ENCODE results near the gene TMEM60.

Gene TMEM60

DNA sequence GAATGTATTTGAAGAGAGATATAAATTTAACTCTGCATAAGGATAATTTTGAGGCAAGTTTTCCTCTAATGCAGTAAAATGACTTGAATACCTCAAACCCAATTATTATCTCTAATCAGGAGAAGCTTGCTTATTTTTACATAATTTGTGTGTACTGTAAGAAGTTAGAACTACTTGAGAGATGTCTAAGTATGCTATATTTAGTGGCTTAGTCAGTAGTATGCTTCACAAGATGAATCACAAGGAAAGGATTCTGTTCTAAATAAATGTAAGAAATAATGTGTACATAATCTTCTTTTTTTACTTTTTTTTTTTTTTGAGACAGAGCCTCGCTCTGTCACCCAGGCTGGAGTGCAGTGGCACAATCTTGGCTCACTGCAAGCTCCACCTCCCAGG, 14.1 kb upstream of the TMEM60 start:
- TF ChIP-seq CTCF (IDR thresholded peaks at IDR 0.05) (no peak), ZFX (IDR thresholded peaks at IDR 0.05; ENCODE audit: borderline replicate concordance) (no peak)
- H3K27ac ChIP-seq: no peak overlapping the region

DNA sequence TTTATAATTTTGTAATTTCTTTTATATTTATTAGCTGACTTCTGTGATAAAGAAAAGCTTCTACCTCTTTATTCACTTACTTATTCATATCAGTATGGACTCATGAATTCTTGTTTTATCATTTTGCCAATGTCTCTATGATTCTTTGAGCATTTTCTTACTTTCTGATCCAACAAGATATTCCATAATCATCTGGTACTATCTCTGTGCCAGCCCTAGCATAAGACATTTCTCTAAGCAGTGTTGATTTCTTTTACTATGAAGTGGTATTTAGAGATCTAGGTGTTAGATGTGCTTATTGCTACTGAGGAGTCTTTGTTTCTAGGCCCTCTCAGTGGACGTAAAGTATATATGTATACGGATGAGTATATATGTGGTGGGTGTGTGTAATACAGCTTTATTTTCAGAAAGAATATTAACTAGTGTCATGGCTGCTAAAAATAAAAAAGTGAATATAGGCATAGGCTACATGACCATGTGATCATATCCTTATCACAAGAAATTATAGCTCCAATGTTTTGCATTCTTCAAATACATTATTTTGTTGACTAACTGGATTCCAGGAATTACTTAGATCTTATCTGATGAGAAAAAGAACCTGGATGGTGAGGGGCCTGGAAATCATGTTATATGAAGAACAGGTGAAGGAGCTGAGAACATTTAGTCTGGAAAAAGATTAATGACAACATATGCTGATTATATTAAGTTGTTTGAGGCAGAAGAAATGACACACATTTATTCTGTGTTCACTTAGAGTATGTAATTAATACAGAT, 13.5 kb upstream of the TMEM60 start:
- TF ChIP-seq ZFX (IDR thresholded peaks at IDR 0.05; ENCODE audit: borderline replicate concordance): no peak
- TF ChIP-seq CTCF (IDR thresholded peaks at IDR 0.05): no peak
- H3K27ac ChIP-seq: no peak overlapping the region

- H3K27ac ChIP-seq: no peak overlapping the region
- TF ChIP-seq ZFX (IDR thresholded peaks at IDR 0.05; ENCODE audit: borderline replicate concordance) (no peak), CTCF (IDR thresholded peaks at IDR 0.05) (no peak)
Measured at GRCh38 chr7:77808517-77808916, 10.3 kb upstream of the TMEM60 start.

GRCh38 chr7:77806425-77806824, 8.2 kb upstream of the TMEM60 start:
- TF ChIP-seq ZFX (IDR thresholded peaks at IDR 0.05; ENCODE audit: borderline replicate concordance): no peak
- no peak for TF ChIP-seq CTCF (IDR thresholded peaks at IDR 0.05)

GRCh38 chr7:77802557-77803405, 4.5 kb upstream of the TMEM60 start:
- H3K27ac ChIP-seq: no peak overlapping the region
- TF ChIP-seq CTCF (IDR thresholded peaks at IDR 0.05) (no peak), ZFX (IDR thresholded peaks at IDR 0.05; ENCODE audit: borderline replicate concordance) (no peak)

More at GRCh38 chr7:77806425-77806824, 8.2 kb upstream of the TMEM60 start:
- no peak overlapping the region for H3K27ac ChIP-seq

GRCh38 chr7:77800730-77801129, 2.5 kb upstream of the TMEM60 start:
- no peak overlapping the region for H3K27ac ChIP-seq
- TF ChIP-seq CTCF (IDR thresholded peaks at IDR 0.05) (no peak), ZFX (IDR thresholded peaks at IDR 0.05; ENCODE audit: borderline replicate concordance) (no peak)

- no peak overlapping the region for H3K27ac ChIP-seq
- no peak for TF ChIP-seq ZFX (IDR thresholded peaks at IDR 0.05; ENCODE audit: borderline replicate concordance)
- no peak for TF ChIP-seq CTCF (IDR thresholded peaks at IDR 0.05)
Measured at GRCh38 chr7:77800158-77800557, 1.9 kb upstream of the TMEM60 start.
